ENCODE data around the gene GRM7.

Gene GRM7

DNA sequence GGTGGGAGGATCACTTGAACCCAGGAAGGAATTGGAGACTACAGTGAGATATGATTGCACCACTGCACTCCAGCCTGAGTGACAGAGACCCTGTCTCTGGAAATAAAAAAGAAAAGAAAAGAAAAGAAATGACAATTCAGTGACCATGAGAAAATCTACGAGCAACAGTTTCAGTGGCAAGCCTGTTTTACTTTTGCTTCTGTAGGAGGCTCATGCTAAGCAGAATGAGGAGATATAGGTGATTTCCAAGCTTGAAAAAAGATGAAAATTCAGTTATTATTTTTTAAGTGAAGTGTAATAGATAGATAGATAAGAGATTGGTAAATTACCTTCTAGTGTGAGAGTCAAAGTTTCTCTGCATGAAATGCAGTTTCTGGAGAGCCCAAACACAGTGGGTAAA is 651.1 kb downstream of the GRM7 start:
- DNase-seq = no peak

DNA sequence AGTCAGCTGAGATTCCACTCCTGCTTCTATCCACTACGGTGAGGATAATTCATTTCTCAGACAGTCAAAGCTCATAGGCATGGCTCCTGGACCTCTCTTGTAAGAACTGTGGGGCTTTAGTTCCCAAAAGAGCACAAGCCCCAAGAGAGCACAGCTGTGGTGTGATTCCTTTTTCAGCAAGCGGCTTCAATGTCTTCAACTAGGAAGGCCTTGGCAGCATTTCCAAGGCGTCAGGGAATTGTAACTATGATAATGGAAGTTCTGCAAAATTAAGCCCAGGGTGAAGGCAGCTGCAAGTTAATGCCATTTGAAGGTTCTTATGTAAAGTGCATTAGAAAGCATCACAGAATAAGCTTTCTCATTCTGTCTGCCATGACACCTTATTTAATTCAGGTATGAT is 657.1 kb downstream of the GRM7 start:
- no peak for DNase-seq

DNA sequence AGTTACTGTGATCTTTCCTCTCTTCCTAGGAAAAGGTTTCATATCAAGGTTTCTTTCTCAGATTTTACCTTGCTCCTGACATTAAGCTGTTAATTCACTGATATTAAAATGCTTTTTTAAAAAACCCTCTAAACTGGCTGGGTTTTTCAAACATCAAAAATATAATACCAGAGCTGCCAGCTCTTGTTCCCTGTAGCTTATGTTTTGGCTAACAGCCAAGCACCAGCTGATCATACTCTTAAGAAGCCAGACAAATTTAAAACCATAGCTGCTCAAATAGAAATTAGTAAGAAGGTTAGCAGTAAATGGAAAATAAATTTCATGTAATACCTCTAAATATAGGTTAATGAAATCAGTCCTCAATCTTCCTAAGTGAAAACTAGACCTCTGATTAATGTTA is 657.5 kb downstream of the GRM7 start:
- no peak for DNase-seq

DNA sequence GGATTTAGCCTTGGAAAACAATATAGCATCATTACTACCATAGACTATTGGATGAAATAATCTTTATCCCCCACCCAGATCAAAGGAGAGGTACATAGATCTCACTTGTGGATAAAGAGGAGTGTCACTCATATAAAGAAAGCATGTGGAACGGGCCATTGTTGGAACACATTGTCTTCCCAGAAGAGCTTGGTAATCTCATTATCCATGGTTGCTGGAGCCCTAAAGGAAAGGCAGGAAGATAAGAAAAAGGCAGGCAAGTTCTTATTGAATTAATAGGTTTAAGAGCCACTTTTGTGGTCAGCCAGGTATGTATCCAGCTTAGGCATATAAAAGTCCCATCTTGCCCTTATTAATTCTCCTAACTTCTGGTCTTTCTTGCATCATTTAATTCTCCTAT is 659.1 kb downstream of the GRM7 start:
- DNase-seq = no peak

DNA sequence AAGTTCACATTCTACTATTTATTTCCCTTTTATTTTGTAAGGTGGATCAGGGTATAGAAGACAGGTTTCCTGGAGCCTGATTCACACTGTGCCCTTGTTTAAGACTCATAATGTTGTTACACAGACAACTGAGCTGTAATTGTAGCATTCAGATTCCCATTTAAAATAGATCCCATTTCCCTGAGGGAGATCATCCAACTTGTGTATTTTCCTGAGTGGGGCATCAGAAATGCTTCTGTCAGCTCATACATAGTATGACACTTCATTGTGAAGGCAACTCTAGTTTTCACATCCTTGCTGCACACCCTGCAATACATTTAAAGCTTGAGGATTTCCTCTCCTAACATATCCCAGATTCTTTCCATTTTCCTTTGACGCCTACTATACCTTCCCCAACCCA is 659.7 kb downstream of the GRM7 start:
- no peak for DNase-seq

DNA sequence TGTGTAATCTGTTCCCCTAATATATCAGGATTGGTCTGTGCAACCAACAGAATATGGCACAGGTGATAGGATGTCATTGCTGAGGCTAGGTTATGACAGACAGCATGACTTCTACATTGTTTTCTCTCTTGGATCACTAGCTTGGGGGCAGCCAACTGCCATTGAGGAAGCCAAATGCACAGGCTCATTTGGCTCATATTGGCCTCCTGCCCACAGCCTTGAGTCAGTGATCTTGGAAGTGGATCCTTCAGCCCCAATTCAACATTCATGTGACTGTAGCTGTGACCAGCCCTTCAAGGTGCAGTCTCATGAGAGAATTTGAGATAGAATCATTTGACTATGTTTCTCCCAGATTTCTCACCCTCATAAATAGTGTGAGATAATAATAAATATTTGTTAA is 675.6 kb downstream of the GRM7 start:
- DNase-seq = no peak

DNA sequence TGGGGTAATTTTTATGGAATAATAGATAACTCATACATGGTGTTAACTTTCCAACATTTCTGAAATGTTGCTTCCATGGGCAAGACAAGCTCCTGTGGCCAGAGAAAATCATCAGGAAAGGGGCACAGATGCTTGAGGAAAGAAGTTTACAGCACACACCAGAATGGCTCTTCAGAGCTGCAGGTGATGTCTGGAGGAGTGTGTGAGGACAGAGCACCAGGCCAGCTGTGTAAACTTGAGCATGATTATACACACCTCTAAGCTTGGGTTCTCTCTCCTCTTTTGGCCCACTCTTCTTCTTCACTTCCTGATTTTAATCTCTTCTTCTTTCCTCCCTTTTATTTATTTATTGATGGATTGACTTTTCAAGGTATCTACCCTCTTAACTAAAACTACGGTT is 676.0 kb downstream of the GRM7 start:
- no peak for DNase-seq

DNA sequence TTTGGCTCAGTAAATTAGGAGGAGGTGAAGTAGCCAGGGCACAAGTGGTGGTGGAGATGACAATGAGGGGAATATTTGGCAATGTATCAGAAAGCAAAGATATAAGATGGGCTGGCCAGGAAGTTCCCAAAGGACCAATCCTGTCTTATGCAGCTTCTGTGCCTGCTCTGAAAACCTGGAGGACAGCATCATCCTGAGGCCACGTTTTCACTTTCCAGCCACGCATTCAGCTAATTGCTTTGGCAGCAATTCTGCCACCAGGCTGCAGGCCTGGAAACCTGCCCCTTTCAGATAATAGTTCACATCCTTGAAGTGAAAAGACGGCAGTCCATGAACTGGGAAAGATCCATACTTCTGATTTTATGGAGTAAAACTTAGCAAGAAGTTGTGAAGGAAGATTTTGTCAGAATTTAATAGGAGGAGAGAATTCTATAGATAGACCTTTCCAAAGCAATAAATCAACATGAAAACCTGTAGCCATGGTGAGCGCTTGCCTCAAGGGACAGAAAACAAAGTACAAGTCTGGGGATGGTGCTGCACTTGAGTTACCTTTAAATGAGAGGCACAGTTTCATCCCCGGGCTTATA is 682.5 kb downstream of the GRM7 start:
- DNase-seq = peak; percentile 21

DNA sequence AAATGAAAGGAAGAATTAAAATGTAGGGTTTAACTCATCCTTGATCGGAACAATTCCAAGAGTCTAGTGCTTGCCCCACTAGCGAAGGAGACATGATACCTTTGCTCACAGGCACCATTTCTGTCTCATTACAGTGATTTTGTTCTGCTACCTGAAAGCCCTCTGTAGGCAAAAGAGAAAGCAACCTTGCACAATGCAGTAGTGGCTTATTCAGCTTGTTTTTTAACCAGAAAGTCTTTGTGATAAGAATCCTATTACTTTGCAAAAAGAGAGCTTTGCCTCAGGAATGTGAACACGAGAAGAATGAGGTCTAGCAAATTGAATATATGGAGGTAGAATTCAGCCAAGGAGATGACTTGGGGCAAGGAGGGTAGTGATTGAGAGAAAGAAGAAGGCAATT is 684.4 kb downstream of the GRM7 start:
- no peak for DNase-seq

DNA sequence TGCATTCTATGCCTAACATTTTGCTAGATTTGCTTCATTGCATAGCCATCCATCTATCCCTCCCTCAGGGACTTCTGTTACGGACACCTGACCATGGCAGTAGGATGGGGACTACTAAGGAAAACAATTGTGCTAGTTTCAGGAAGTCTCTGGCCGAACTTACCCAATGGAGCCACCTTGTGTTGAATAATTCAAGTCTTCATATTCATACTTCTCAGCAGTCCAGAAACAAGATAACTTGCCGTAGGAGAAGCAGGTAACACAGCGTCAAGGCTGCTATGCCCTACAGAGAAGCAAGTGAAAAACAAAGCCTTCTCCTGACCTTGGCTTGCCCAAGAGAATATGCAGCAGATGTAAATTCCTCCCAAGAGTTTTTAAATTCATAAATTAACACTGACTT is 685.3 kb downstream of the GRM7 start:
- no peak for DNase-seq

DNA sequence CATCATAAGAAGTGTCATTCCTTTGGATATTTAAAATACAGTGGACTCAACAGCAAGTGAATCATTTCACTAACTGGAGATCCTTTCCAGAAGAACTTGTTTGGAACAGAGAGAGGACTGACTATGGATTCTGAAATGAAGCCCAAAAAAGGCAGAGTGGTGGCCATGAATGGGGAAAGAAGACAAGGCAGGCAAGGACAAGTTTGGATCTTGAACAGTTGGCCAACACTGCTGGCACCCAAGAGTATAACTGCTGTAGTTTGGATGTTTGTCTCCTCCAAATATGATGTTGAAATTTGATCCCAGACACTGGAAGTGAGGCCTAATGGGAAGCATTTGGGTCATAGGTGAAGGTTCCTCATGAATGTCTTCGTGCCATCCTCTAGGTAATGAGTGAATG is 686.9 kb downstream of the GRM7 start:
- no peak for DNase-seq

DNA sequence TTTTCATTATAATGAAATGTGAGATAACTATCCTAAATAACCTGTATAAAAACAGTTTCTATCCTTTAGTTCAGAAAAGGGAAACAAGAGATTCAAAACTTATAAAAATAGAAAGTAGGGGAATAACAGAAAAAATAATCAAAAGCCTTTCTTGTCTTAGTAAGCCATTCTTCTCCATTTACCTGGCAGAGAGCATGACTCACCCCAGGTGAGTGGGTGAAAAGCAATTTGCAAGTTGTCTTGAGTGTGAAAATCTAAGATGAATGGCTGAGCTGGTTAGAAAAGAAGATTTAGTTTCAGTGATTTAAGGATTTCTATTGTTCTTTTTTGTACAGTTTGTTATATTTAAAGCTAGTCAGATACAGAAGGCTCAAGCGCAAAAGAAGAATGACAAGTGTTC is 702.0 kb downstream of the GRM7 start:
- no peak for DNase-seq

DNA sequence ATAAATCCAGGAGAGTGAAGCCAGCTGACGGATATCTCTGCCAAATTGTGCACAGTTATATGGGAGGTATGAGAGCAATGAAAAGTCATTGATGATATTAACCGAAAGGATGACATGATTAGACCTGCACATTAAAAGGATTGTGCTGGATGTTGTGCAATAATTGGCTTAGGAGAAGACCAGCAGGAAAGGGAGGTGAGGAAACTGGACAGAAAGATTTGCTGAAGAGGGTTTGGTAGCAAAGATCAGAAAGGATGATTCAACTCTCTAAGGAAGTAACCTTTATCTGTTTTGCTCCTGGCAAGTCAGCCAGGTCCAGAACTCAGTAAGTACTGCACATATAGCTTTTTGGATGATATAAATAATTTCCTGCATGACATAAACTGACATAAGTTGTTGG is 704.7 kb downstream of the GRM7 start:
- DNase-seq = no peak

DNA sequence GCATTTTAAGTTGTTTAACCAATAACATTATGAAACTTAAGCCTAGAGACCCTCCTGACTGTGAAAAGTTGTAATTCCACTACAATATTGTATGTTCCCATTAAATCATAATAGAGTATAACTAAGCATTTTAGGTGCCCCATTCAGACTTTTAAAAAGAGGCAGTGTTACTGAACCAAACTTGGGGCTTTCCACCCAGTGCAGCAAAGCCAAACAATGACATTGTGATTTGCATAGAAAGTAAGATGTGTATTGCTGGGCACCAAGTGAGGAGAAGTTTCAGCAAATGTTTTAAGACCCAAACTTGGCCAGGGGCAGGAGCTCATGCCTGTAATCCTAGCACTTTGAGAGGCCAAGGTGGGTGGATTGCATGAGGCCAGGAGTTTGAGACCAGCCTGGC is 706.2 kb downstream of the GRM7 start:
- no peak for DNase-seq

DNA sequence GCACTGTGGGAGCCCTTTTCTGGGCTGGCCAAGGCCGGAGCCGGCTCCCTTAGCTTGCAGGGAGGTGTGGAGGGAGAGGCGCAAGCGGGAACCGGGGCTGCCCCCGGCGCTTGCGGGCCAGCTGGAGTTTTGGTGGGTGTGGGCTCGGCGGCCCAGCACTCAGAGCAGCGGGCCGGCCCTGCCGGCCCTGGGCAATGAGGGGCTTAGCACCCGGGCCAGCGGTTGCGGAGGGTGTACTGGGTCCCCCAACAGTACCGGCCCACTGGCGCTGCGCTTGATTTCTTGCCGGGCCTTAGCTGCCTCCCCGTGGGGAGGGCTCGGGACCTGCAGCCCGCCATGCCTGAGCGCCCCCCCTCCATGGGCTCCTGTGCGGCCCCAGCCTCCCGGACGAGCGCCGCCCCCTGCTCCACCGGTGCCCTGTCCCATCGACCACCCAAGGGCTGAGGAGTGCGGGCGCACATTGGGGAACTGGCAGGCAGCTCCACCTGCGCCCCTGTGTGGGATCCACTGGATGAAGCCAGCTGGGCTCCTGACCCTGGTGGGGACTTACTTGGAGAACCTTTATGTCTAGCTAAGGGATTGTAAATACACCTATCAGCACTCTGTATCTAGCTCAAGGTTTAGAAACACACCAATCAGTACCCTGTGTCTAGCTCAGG is 707.7 kb downstream of the GRM7 start:
- no peak for DNase-seq

DNA sequence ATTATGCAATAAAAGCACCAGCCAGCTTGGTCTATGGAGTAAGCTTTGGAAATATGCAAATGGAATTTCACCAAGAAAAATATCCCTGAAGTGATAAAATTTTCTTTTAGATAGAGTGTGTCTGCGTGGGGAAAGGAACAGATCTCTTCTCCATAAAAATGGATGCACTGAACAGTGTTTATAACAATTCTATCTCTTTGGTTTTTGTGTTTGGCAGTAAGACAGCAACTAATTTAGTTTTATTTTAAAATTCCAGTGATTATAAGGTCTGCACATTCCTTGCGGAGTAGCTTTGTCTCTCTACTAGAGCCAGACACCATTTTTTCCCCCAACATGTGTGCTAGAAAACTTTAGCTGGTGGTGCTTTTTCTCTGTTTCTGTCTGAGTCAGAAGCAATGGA is 712.4 kb downstream of the GRM7 start:
- DNase-seq = no peak

DNA sequence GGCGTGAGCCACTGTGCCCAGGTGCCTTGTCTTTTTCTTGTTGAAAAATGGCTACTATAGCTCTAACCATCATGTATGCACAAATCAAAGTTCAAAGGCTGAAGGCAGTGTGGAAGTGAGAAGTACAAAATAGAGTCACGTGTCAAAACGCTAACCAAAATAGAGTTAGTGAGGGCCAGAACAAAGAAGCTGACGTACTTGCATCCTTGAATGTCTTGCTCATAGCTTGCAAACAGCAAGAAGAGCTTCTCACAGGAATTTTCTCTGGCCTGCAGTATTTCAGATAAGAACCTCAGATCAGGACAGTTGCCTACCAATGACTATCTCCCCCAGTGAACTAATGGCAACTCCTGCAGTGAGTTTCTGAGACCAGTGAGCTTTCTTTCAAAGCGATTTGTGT is 713.5 kb downstream of the GRM7 start:
- no peak for DNase-seq

DNA sequence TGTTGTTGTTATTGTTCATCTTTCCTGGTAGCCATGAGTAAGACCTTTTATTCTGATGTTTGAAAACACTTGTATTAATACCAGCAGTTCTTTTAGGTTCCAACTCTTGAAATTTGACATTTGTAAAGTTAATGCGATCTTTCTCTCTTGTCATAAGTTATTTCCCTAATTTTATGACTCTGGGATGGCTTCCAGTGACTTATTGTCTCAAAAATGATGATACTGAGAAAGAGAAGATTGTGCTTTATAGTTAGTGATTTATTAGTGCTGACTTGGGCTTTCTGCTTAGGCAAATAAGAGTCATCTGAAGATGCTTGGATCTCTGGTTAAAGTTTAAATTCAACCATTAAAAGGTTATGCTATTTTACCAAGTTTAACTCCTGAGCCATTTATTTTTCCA is 715.2 kb downstream of the GRM7 start:
- DNase-seq = no peak

DNA sequence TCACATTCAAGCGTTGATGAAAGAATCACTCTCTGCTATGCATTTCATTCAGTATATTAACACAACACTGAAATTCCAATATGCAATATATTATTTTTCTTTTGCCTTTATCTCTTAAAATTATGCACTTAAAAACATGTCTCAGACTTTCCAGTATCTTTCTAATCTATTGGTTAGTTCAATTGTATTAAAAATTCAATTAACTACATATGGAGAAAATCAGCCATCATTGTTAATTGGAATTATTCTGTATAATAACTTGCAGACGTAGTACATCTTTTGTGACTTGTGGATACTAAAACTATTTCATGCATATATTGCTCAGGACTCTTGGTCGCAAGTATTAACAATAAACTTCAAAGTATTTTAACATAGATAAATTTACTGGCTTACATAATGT is 715.6 kb downstream of the GRM7 start:
- no peak for DNase-seq

DNA sequence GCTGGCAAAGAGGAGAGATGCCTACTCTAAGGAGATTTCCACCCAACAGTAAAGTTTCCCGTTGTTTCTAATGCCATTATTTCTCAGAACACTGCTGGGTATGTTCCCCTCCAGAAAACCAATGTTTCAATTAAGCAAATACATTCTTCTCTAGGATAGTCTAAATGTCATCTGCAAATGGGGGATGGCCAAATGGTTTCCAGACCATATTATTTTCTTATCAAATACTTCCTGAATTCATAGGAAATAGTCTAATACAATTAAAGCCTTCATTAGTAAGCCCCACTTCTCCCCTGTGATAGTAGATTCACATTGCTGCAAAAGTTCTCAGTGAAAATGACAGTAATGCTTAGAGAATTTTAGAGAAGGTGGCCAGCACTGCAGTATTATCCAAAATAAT is 716.6 kb downstream of the GRM7 start:
- DNase-seq = no peak

DNA sequence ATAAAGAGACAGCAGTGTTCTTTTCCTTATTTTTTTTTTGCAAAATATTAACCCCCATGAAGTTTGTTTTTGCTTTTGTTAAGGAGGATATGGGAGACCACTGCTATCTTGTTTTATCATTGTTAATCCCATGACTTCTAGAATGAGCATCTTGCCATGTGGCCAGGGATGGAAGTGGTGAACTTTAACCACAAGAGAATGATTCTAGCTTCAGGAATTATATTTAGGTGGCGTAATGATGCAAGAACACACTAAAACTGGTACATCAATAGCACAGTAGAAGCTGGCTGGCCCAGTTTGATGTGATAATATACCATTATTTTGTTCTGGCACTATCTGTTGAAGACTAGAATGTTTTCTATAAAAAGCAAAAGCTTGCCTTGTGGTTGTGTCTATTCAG is 720.9 kb downstream of the GRM7 start:
- DNase-seq = no peak

DNA sequence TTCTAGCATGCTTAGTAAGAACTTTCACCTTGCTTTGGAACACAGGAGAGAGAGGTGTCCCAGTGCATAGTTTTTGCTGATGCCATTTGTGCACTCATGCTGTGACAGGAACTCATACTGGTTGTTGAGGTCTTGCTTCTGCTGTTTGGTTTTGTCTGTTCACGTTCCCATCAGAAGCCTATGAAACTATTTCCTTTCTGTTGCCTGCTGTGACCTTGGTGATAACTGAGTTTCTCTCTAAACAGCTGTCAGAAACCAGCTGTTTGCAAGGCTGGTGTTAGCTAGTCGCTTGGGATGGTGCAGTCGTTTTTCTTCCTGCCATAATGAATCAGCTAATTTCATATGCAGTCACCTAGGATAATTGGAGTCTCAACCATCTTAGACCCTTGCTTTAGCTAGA is 724.1 kb downstream of the GRM7 start:
- no peak for DNase-seq

DNA sequence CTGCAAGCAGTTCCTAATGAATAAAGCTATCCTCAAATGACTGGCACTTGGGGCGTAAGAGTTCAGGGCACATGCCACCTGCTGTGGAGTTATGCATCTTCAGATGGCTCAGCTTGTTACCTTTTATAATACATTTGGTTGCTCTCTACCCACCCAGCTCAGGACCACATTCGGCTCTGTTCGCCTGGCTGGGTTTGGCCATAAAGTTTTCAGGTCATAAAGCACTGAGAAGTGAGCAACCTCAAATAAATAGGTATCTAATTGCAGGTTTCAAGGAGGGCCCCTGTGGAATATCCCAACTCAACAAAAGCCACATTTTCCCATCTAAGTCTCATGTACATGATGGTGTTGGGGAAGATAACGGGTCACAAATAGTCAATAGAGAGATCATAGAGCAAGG is 727.3 kb downstream of the GRM7 start:
- no peak for DNase-seq

DNA sequence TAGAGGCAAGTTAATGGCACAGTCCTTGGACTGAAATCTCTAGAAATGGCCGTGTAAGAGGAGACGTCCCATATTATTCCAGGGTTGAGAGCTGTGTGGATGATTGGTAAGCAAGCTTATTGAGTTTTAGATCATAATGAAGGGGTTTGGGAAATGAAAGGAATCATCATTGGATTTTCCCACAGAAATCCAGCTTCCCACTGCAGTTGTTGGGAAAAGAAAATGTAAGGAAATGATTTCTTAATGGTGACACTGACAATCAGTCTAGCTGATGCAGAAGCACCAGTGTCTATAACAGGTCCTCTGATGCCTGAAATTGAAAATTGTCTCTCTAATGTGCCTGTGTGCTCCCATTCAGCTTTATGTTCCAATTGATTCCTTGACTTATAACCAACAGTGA is 728.6 kb downstream of the GRM7 start:
- DNase-seq = no peak

DNA sequence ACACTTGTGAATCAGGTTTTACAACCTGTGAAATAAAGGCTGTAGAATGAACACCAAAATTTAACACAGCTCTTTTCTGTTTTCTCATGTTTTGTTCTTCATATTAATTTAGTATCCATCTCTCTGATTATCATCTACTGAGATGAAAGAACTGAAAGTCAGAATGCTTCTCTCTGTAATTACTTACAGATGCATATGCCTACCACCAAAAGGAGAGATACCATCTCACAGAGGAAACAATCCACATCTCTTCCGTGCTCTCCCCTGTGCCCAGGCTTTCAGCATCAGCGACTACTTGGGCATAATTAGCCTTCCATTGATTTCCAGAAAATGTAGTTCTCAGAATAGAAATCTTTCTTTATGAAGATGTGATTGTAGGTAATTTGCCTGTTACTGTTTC is 741.4 kb downstream of the GRM7 start:
- no peak for DNase-seq

DNA sequence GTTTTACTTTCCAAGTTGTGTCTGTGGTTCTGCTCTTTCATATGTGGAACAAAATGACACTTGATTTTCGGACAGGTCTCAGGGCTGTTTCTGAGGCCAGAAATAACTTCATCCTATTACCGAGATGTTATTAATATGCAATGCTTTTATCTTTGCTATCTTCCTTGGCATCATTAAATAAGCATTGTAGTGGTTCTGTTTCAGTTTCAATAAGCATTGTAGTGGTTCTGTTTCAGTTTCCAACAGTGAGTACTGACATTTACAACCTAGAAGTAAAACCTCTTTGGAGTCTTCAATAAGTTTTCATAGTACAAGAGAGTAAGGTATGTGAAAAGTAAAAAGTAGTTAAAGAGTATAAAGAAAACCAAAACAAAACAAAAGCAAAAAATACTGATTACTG is 746.2 kb downstream of the GRM7 start:
- no peak for DNase-seq
